ENCODE measurements around the gene ADPGK.

The ADPGK gene

GRCh38 chr15:72797834-72798233, 14.3 kb upstream of the ADPGK start:
- no peak for TF ChIP-seq CTCF (IDR thresholded peaks at IDR 0.05; ENCODE audit: low read depth, low read length)
- no peak for DNase-seq (ENCODE audit: extremely low read depth, low read depth)

- TF ChIP-seq CTCF (IDR thresholded peaks at IDR 0.05; ENCODE audit: low read depth, low read length) = no peak
- DNase-seq (ENCODE audit: extremely low read depth, low read depth) = no peak
Observed at GRCh38 chr15:72797338-72797689, 13.8 kb upstream of the ADPGK start.

GRCh38 chr15:72796515-72797337, 13.2 kb upstream of the ADPGK start:
- peak; percentile 7 for TF ChIP-seq CTCF (IDR thresholded peaks at IDR 0.05; ENCODE audit: low read depth, low read length)
- peak; percentile 23 for DNase-seq (ENCODE audit: extremely low read depth, low read depth)

- no peak for DNase-seq (ENCODE audit: extremely low read depth, low read depth)
- TF ChIP-seq CTCF (IDR thresholded peaks at IDR 0.05; ENCODE audit: low read depth, low read length) = no peak
Observed at GRCh38 chr15:72796210-72796514, 12.6 kb upstream of the ADPGK start.

- DNase-seq (ENCODE audit: extremely low read depth, low read depth) = no peak
- TF ChIP-seq CTCF (IDR thresholded peaks at IDR 0.05; ENCODE audit: low read depth, low read length) = no peak
Observed at GRCh38 chr15:72793766-72794660, 10.5 kb upstream of the ADPGK start.

- no peak for DNase-seq (ENCODE audit: extremely low read depth, low read depth)
- no peak for TF ChIP-seq CTCF (IDR thresholded peaks at IDR 0.05; ENCODE audit: low read depth, low read length)
Observed at GRCh38 chr15:72792431-72792830, 8.9 kb upstream of the ADPGK start.

GRCh38 chr15:72790302-72790910, 6.8 kb upstream of the ADPGK start:
- DNase-seq (ENCODE audit: extremely low read depth, low read depth) = no peak
- no peak for TF ChIP-seq CTCF (IDR thresholded peaks at IDR 0.05; ENCODE audit: low read depth, low read length)

Measured in AG09319 (cell line).